Suprapubic skin (tissue), 4 donors: ENCODE data around the gene C1orf52.

ENCODE experiments used
- CTCF ChIP-seq, 2 donors: fragments of 200-600 bp in 1 of 2; fragments of 450-650 bp in 1 of 2; sonication (generic) in 1 of 2; IDR thresholded peaks; one replicate each; pipeline ENCODE4 v1.5.1; 2016 to 2019; ENCODE audit warnings: antibody characterized with exemption in 2 of 2, mild to moderate bottlenecking in 1 of 2, moderate library complexity in 1 of 2
- POLR2A ChIP-seq, 2 donors: fragments of 450-650 bp; IDR thresholded peaks; one replicate each; pipeline ENCODE4 v1.6.1; 2017; ENCODE audit warnings: antibody characterized with exemption in 2 of 2, mild to moderate bottlenecking in 2 of 2, moderate library complexity in 2 of 2
- POLR2AphosphoS5 ChIP-seq, 3 donors: sonication (generic); formaldehyde crosslinking; IDR thresholded peaks; one replicate each; pipeline ENCODE4 v1.6.1; 2017; ENCODE audit warnings: antibody characterized with exemption in 3 of 3

- TF ChIP-seq CTCF (IDR thresholded peaks at IDR 0.05) (no peak), POLR2A (IDR thresholded peaks at IDR 0.05) (no peak), POLR2AphosphoS5 (IDR thresholded peaks at IDR 0.05) (no peak)
These were observed 17.6 kb upstream of the C1orf52 start for GRCh38 chr1:85276978-85277639.
